Stimulated activated CD8-positive, alpha-beta memory T cell treated with anti-CD3 and anti-CD28 coated beads, Interleukin-15, amount 100 ng/mL, for 4 hours (primary cell): ENCODE measurements around the gene RSPH4A.
"Not testable (repeated sequence)": the region's sequence is repeated elsewhere in the genome, so short reads cannot be mapped to it uniquely, and the experiment has no call there.

Experiments used
- DNase-seq, 2 donors: peaks; one replicate each; pipeline ENCODE4 v3.0.0-alpha.2; 2020; ENCODE audit warnings: low read depth in 2 of 2

Gene RSPH4A

GRCh38 chr6:116615937-116616736 lies at the start of gene RSPH4A:
Gene RSPH4A (plus strand): TSS chr6:116616479. CDS start chr6:116616624, 145 bp downstream.
- peak in 1 of 2 donors; percentile 21 for DNase-seq

- no peak for DNase-seq
Measured at GRCh38 chr6:116568111-116568510, 48.2 kb upstream of the RSPH4A start.

GRCh38 chr6:116568821-116569755 lies 47.2 kb upstream of the RSPH4A start:
- no peak for DNase-seq

DNA sequence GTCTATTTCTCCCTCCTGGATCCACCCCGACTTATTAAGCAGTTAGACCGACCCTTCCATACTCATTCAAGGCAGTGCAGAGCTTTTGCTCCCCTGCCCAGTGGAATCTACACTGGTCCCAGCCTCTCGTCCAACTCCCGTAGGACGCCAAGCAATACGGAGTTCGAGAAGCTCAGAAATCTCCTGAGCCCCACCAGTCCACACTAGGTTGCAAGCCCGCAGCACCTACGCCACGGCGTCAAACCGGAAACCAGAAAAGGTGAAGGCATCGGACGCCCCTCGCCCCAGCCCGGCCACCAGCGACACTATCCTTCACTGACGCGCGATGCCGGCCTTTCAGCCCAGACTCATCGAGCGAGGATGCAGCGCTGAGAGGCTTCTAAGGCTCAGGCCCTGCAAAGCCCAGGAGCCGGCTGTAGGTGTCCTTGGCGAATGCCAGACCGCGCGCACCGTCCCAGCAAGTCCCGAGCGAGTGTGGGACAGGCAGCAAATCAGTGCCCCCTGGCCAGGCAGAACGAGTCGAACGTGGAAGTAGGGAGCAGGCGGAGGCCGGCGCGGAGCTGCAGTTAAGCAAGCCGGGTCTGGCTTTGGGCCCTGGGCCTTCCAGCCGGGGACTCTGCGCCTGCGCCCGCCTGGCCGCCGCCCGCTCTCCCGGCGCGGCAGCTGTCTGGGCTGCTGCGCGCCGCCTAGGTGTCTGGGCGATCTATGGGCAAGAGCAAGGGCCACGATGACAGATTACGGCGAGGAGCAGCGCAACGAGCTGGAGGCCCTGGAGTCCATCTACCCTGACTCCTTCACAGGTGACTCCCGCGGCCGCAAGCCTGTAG lies 45.2 kb upstream of the RSPH4A start, which contains the start of gene RWDD1:
TSS of gene RWDD1 (plus strand) at position 649 of the 827 bp plus-strand sequence. CDS start at position 728, 79 bp downstream.
- DNase-seq, result peak; percentile 97 to 98

DNA sequence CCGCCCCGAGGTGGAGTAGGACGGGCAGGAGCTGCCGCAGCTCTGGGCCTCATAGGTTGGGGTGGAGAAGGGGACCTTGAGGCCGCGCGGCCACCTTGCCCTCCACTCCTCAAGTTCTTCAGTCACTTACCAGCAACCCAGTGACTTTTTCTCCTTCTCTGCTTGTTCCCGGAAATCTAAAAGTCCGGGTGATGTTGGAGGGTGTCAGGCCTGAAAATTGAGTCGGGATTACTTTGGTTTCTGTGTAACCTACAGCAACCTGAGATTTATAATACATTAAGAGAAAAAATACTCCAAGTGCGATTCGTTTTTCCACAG lies 44.6 kb upstream of the RSPH4A start:
- DNase-seq, result no peak

DNA sequence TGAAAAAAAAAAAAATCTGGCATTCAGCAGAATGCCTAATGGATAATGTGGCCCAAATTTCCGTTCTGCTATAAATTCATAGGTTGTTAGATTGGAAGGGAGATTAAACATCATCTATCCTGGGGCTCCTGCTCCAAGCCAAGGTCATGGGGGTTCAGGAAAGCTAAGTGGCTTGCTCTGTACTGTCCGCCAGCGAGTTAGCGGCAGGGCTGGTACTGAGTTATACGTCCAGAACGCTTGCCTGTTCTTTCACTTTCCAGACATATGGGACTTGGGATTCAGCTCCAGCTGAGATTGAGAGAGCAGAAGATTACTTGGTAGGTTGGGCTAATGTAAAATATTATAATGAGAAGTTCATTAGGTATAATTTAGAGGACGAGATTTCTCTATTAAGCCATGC lies 44.1 kb upstream of the RSPH4A start:
- DNase-seq, result no peak

DNA sequence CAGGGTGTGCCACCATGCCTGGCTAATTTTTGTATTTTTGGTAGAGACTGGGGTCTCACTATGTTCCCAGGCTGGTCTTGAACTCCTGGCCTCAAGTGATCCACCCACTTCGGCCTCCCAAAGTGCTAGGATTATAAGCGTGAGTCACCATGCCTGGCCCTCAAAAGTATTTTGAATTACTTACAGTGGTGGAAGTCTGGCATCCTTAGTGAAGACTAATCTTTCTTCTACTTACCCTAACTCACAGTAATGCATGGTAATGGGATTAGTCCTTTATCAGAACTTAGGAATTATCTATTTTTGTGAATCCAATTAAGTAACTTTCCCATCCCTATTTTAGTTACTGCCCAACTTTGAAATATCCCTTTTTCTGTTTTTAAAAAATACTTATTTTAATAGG lies 41.1 kb upstream of the RSPH4A start:
- DNase-seq, result no peak

GRCh38 chr6:116577486-116577885 lies 38.8 kb upstream of the RSPH4A start:
- no peak for DNase-seq

DNA sequence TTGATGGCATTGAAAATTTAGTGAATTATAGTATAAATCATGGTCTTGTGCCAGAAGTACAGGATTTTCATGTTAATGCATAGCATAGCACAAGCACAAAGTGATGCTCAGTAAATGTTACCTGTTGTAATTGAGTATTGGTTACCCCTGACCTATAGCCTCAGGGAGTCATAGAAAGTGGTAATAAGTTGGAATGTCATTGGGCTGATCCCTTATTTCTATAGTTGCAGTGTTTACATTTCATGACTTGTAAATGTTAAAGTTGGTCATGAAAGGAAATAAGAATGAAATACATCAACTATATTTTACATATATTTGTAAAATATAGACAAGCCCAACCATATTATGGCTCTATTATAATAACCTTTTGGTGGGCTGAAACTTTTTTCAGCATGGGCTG lies 37.9 kb upstream of the RSPH4A start:
- no peak for DNase-seq

- DNase-seq, result no peak
Measured at GRCh38 chr6:116579143-116579542, 37.1 kb upstream of the RSPH4A start.

GRCh38 chr6:116580198-116580597 lies 36.1 kb upstream of the RSPH4A start:
- DNase-seq, result no peak

DNA sequence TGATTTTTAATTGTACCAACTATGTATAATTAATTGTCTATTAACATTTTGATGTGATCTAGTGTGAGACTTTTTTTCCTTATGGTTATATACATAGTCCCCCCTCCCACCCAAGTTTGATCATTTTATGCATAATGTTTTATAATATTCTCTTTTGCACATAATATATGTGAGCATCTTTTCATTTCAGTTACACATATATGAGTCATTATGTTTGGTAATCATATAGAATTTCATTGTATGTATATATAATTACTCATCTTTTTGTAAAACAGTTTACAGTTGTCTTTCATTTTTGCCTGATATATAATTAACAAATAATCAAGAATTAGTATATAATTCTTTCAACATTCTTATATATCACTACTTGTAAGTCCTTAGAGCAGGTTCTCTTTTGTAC lies 30.0 kb upstream of the RSPH4A start:
- DNase-seq, result no peak

DNA sequence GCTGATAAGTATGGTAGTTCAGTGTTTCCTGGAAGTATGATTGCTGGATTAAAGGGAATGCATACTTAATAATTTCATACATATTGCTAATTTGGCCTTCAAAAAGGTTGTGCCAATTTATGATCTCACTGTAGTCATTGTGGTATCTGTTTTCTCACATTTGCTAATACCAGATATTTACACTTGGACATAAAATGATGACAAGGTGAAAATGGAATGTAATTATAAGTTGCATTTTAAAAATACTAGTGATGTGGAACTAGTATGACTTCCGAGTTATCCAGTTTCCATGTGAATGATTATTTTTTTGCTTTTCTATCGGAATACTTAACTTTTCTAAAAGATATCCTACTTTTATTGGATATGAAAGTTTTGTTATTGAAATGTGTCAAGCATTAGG lies 29.5 kb upstream of the RSPH4A start:
- DNase-seq, result no peak

GRCh38 chr6:116595247-116595646 lies 21.0 kb upstream of the RSPH4A start:
- no peak for DNase-seq

- DNase-seq, result no peak
Measured at GRCh38 chr6:116596815-116597214, 19.5 kb upstream of the RSPH4A start.

DNA sequence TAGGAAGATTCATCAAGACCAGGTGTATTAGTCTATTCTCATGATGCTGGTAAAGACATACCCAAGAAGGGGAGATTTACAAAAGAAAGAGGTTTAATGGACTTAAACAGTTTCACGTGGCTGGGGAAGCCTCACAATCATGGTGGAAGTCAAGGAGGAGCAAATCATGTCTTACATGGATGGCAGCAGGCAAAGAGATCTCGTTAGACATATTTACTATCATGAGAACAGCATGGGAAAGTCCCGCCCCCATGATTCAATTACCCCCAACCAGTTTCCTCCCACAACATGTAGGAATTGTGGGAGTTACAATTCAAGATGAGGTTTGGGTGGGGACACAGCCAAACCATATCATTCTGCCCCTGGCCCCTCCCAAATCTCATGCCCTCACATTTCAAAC lies 12.4 kb upstream of the RSPH4A start:
- not testable (repeated sequence) for DNase-seq

- not testable (repeated sequence) for DNase-seq
Measured at GRCh38 chr6:116604868-116605267, 11.4 kb upstream of the RSPH4A start.

DNA sequence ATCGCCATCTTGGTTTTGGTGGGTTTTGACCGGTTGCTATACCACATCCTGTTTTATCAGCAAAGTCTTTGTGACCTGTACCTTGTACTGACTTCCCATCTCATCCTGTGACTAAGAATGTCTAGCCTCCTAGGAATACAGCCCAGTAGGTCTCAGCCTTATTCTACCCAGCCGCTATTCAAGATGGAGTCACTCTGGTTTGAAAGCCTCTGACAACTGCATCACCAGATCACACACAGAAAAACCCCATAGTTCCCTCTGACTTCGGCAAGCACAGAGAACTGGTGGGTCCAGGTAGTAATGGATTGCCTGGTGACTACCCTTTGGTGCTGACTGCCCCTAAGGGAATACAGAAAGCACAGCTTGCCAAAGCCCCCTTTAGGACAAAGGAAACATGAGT lies 10.3 kb upstream of the RSPH4A start:
- no peak for DNase-seq

- DNase-seq, result no peak
Measured at GRCh38 chr6:116611056-116611455, 5.2 kb upstream of the RSPH4A start.

- DNase-seq, result no peak
Measured at GRCh38 chr6:116616737-116617053, 416 bp downstream of the RSPH4A start.

DNA sequence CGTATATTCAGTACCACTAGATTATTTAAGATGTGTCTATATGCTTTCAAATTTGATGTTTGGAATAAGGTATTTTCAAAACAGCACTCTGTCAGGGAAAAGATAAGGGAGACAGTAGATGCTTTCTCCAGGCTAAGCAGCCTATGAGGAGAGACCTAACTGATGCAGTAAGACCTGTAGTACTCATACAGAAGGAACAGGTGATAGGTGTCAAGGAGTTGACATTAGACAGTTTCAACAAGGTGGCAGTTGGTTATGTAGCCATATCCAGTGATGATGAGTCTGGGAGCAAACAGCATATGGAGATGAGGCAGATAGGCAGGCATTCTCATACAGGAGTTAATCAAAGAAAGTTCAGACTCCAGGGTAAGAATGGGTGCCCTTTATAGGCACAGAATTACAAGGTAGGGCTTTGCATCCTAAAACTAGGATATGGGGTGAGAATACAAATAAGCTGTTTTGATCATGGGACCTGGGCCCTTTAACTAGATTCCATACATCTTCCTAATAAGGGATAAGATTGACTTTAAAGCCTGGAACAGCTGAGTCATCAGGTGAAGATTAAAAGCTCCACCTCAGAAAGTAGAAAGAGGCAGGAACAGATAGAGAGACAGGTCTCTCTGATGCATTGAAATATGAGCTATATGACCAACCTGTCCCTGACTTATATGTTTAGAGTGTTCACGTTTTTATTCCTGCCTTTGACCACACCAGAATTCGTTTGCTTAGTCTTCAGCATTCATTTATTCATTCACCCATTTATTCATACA lies 7.9 kb downstream of the RSPH4A start:
- no peak for DNase-seq
